Left lung (tissue), 10 donors: ENCODE data around the gene GPLD1. TPM values are rescaled to one million over a fixed set of nuclear protein-coding genes. Genes with fewer than 3 reads are reported as not detected.

ENCODE experiments used
- ATAC-seq: fragments of 200-7000 bp; cut with Tn5 transposase; one replicate; pipeline ENCODE4 v1.9.1; 2020; ENCODE audit warnings: moderate library complexity
- DNase-seq, 4 donors: peaks; one replicate each; pipeline ENCODE4 v3.0.0-alpha.2; 2013 to 2020
- H3K27ac ChIP-seq, 2 donors: fragments of 200-600 bp; sonication (generic) in 1 of 2; one replicate each; pipeline versions ENCODE4 v1.5.0 to v1.8.0; 2020 to 2021
- H3K27me3 ChIP-seq, 2 donors: fragments of 200-600 bp; sonication (generic) in 1 of 2; one replicate each; pipeline versions ENCODE4 v1.5.0 to v1.8.0; 2020 to 2021
- H3K36me3 ChIP-seq, 2 donors: fragments of 200-600 bp; sonication (generic) in 1 of 2; one replicate each; pipeline versions ENCODE4 v1.5.0 to v1.8.0; 2020 to 2021
- H3K4me1 ChIP-seq, 2 donors: fragments of 200-600 bp; one replicate each; pipeline ENCODE4 v1.8.0; 2021
- H3K4me3 ChIP-seq, 2 donors: fragments of 200-600 bp; sonication (generic) in 1 of 2; one replicate each; pipeline versions ENCODE4 v1.5.0 to v1.8.0; 2020 to 2021; ENCODE audit warnings: mild to moderate bottlenecking in 1 of 2
- H3K9me3 ChIP-seq, 2 donors: fragments of 200-600 bp; sonication (generic) in 1 of 2; one replicate each; pipeline versions ENCODE4 v1.5.0 to v1.8.0; 2020 to 2021
- intact Hi-C, 2 donors: fragments of 100-400 bp; cut with DNase I; formaldehyde crosslinking; loops; one replicate each; pipeline versions ENCODE4 v1.11.2 to v1.14.2; 2022
- polyA plus RNA-seq, 6 donors: library from polyadenylated mRNA; unstranded; fragments of 120-200 nt; gene quantifications; one replicate each; pipeline ENCODE4 v1.2.1, GENCODE V29; 2013; ENCODE audit not compliant: insufficient read length in 6 of 6
- total RNA-seq, 2 donors: library from RNA; stranded (reverse); fragmentation: NEBNext Ultra II Directional; extraction: Animal tissue kit (Norgen Biotek cat#: 25700); gene quantifications; one replicate each; pipeline ENCODE4 v1.2.1, GENCODE V29; 2021
- TF ChIP-seq, protein P1 (sequence below), 2 donors: fragments of 200-600 bp; sonication (generic) in 1 of 2; IDR thresholded peaks; one replicate each; pipeline versions ENCODE4 v1.5.0 to v1.8.0; 2021; ENCODE audit warnings: antibody characterized with exemption in 2 of 2
- donor health status: DM: no; HTN: yes; CAD: no.
- donor health status: DM: no; HTN: no; CAD: no.

GPLD1 gene
- total and polyA plus RNA-seq, 8 donors: 1.7 to 3.8 (median 3.0) TPM

DNA sequence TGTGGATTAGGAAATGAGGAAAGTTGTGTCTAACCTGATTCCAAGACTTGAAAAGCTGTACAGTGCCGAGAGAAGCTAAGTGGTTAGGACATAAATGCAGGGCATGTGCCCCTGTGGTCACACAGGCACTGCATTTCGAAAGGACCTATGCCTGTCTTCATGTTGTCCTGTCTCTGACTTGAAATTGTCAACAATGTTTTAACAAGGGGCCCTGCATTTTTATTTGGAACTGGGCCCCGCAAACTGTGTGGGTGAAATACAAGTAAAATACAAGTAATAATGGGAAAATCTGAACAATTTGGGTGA, 47.8 kb downstream of the GPLD1 start:
- TF ChIP-seq, protein P1, sequence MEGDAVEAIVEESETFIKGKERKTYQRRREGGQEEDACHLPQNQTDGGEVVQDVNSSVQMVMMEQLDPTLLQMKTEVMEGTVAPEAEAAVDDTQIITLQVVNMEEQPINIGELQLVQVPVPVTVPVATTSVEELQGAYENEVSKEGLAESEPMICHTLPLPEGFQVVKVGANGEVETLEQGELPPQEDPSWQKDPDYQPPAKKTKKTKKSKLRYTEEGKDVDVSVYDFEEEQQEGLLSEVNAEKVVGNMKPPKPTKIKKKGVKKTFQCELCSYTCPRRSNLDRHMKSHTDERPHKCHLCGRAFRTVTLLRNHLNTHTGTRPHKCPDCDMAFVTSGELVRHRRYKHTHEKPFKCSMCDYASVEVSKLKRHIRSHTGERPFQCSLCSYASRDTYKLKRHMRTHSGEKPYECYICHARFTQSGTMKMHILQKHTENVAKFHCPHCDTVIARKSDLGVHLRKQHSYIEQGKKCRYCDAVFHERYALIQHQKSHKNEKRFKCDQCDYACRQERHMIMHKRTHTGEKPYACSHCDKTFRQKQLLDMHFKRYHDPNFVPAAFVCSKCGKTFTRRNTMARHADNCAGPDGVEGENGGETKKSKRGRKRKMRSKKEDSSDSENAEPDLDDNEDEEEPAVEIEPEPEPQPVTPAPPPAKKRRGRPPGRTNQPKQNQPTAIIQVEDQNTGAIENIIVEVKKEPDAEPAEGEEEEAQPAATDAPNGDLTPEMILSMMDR (IDR thresholded peaks at IDR 0.05): no peak
- Histone ChIP-seq H3K4me1 (no peaks in the 10 kb centered on the region), H3K27ac (no peak overlapping the region), H3K4me3 (no peak overlapping the region), H3K27me3 (no peaks in the 10 kb centered on the region), H3K9me3 (no peaks in the 10 kb centered on the region), H3K36me3 (no peaks in the 10 kb centered on the region)
- intact Hi-C loops: no loop called here
- no peak for ATAC-seq
- no peak for DNase-seq

DNA sequence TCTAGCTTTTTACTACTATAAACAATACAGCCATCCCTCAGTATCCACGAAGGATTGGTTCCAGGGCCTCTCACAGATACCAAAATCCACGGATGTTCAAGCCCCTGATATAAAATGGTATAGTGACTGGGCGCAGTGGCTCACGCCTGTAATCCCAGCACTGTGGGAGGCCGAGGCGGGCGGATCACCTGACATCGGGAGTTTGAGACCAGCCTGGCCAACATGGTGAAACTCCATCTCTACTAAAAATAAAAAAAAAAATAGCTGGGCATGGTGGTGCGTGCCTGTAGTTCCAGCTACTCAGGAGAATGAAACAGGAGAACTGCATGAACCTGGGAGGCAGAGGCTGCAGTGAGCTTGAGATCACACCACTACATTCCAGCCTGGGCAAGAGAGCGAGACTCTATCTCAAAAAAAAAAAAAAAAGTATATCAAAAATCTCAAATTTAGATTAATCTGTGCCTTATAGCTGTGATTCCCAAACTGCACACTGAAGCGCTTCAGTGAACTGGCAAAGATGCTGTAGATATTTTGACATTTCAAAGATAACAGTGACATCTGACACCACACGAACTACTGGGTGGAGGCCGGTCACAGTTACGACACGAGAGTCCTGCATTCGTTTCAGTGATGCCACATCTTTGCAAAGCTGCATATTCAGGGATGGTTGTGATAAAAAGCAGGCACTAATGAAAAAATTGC, 48.3 kb downstream of the GPLD1 start:
- H3K36me3 ChIP-seq: no peaks in the 10 kb centered on the region

DNA sequence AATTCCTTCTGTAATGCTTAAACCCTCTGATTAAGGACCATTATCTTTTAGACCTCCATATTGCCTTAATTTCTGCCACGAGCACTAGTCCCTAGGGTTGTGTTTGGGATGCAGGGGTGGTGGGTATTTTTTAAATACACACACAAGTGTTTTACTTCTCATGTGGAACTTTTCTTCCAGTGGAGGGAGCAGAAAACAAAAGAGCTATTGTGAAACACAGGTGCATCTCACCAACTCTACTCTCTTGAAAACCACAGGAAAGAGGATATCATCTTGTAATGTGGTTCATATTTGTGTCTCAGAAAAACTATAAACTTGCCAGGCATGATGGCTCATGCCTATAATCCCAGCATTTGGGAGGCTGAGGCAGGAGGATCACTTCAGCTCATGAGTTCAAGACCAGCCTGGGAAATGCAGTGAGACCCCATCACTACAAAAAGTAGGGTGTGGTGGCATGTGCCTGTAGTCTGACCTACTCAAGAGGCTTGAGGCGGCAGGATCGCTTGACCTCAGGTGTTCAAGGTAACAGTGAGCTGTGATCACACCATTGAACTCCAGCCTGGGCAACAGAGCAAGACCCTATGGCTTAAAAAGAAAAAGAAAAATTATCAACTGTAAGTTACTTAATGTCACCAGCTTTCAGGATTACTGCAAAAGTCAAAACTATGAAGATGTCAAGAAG, 49.4 kb downstream of the GPLD1 start:
- DNase-seq (no peak), ATAC-seq (no peak)
- intact Hi-C loops: no loop called here
- H3K27ac ChIP-seq: no peak overlapping the region
- H3K36me3 ChIP-seq: no peaks in the 10 kb centered on the region
- H3K4me1 ChIP-seq: no peaks in the 10 kb centered on the region
- H3K27me3 ChIP-seq: no peaks in the 10 kb centered on the region
- TF ChIP-seq, protein P1 (IDR thresholded peaks at IDR 0.05): no peak
- no peak overlapping the region for H3K4me3 ChIP-seq
- H3K9me3 ChIP-seq: no peaks in the 10 kb centered on the region

More for the DNA sequence above, 48.3 kb downstream of the GPLD1 start:
- no peaks in the 10 kb centered on the region for H3K27me3 ChIP-seq
- DNase-seq (no peak), ATAC-seq (no peak)
- intact Hi-C loops: no loop called here
- TF ChIP-seq, protein P1 (IDR thresholded peaks at IDR 0.05): no peak
- H3K4me1 ChIP-seq: no peaks in the 10 kb centered on the region
- no peak overlapping the region for H3K27ac ChIP-seq
- H3K9me3 ChIP-seq: no peaks in the 10 kb centered on the region
- H3K4me3 ChIP-seq: no peak overlapping the region

DNA sequence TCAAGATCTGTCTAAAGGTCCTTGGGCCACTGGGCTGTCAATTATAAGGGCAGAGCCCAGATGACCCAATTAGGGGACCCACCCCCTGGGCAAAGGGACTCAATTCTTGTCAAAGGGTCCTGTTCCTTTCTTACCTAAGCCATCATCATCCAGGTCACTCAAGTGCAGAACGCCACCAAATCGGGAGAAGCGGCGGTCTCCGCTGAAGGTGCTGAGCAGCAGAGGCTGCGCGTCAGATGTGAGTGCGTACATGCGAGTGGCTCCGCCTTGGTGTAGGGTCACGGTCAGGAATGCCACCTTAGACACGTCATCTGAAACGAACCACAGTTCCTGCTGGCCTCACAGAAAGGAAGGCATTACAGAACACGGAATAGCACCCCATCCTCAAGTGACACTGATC, 52.4 kb downstream of the GPLD1 start:
- no peak for ATAC-seq
- H3K4me3 ChIP-seq: no peak overlapping the region
- no peaks in the 10 kb centered on the region for H3K36me3 ChIP-seq
- TF ChIP-seq, protein P1 (IDR thresholded peaks at IDR 0.05): no peak
- intact Hi-C loops: no loop called here
- no peak overlapping the region for H3K27ac ChIP-seq
- no peaks in the 10 kb centered on the region for H3K27me3 ChIP-seq
- H3K9me3 ChIP-seq: no peaks in the 10 kb centered on the region
- no peak for DNase-seq
- H3K4me1 ChIP-seq: no peaks in the 10 kb centered on the region

DNA sequence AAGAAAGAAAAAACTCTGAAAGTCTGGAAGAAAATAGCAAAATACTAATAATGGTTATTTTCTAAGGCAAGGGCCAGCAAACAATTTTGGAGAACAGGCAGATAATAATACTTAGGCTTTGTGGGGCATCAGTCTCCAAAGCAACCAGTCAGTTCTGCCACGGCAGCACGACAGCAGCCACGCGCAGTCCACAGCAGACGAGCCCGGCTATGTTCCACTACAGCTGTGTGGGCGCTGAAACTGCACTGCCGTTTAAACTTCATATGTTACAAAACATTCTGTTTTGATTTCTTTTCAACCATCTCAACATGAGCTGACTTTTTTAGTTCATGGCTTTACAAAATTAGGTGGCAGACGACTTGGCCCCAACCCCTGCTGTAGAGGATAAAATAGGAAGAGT, 56.8 kb downstream of the GPLD1 start:
- DNase-seq (no peak), ATAC-seq (no peak)
- no peaks in the 10 kb centered on the region for H3K9me3 ChIP-seq
- H3K27me3 ChIP-seq: no peaks in the 10 kb centered on the region
- H3K27ac ChIP-seq: no peak overlapping the region
- no peak overlapping the region for H3K4me3 ChIP-seq
- no peaks in the 10 kb centered on the region for H3K36me3 ChIP-seq
- TF ChIP-seq, protein P1 (IDR thresholded peaks at IDR 0.05): no peak
- intact Hi-C loops: no loop called here
- peaks cover 0 to 11% of the 10 kb centered on the region in 2 donors for H3K4me1 ChIP-seq
